Natural killer cell treated with Interleukin-12 subunit alpha and Interleukin-12 subunit beta and Interleukin-15 and Interleukin-18, amount 100 ng/mL, for 72 hours (primary cell): ENCODE data around the gene AGAP1. TPM values are rescaled to one million over a fixed set of nuclear protein-coding genes. Genes with fewer than 3 reads are reported as not detected.
"Not testable (repeated sequence)": the region's sequence is repeated elsewhere in the genome, so short reads cannot be mapped to it uniquely, and the experiment has no call there.

Experiments
- ATAC-seq, 2 donors: fragments of 150-1000 bp; cut with Tn5 transposase in 1 of 2; sonication (Bioruptor Pico), chemical (Tn5 transposase) in 1 of 2; 2 replicates each; pipeline ENCODE4 v1.10.0; 2021
- DNase-seq: peaks from one replicate; pipeline ENCODE4 v3.0.0; 2022; ENCODE audit warnings: low spot score
- H3K27ac Mint-ChIP-seq, 2 donors: 1 replicate in 1 of 2; 2 replicates in 1 of 2; pipeline ENCODE4 v1.8.0; 2022; ENCODE audit warnings: mixed read lengths in 2 of 2, mild to moderate bottlenecking in 1 of 2, moderate library complexity in 1 of 2
- H3K27me3 Mint-ChIP-seq, 2 donors: 1 replicate in 1 of 2; 2 replicates in 1 of 2; pipeline ENCODE4 v1.8.0; 2022; ENCODE audit warnings: mixed read lengths in 2 of 2
- H3K36me3 Mint-ChIP-seq: one replicate; pipeline ENCODE4 v1.8.0; 2022; ENCODE audit warnings: mixed read lengths
- H3K4me1 Mint-ChIP-seq, 2 donors: 1 replicate in 1 of 2; 2 replicates in 1 of 2; pipeline ENCODE4 v1.8.0; 2022; ENCODE audit warnings: low read depth in 2 of 2, mixed read lengths in 2 of 2, mild to moderate bottlenecking in 1 of 2
- H3K4me3 Mint-ChIP-seq: one replicate; pipeline ENCODE4 v1.8.0; 2022; ENCODE audit warnings: mixed read lengths
- H3K9me3 Mint-ChIP-seq: 2 replicates; pipeline ENCODE4 v1.8.0; 2022; ENCODE audit warnings: mixed read lengths
- total RNA-seq, 2 donors: library from RNA; stranded (reverse); gene quantifications; one replicate each; pipeline ENCODE4 v1.2.3, GENCODE V29; 2022

The AGAP1 gene
- total RNA-seq, 2 donors from 2014 or later, result 5.2 to 7.4 TPM

DNA sequence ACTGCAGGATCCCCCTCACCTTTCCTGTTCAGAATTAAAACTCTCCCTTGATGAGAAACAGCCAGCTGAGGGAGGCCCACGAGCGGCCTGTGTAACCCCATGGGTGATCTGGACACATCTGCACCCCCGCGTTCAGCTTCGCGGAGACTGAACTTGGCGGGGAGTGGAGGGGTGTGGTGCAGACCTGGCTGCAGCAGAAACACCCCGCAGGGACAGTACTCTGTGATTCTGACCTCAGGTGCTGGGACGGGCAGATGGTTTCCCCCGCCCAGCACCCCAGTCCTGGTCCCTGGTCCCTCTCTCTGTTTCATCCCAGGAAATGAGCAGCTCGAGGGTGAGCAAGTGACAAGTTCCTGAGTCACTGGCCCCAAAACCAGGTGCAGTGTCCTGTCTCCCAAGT is 633.2 kb downstream of the AGAP1 start:
- Mint-ChIP-seq H3K4me3 (no peak overlapping the region), H3K36me3 (no peaks in the 10 kb centered on the region), H3K4me1 (no peaks in the 10 kb centered on the region), H3K27me3 (no peaks in the 10 kb centered on the region), H3K9me3 (no peaks in the 10 kb centered on the region), H3K27ac (no peak overlapping the region)
- DNase-seq (no peak), ATAC-seq (peak in 1 of 2 donors; percentile 29)

DNA sequence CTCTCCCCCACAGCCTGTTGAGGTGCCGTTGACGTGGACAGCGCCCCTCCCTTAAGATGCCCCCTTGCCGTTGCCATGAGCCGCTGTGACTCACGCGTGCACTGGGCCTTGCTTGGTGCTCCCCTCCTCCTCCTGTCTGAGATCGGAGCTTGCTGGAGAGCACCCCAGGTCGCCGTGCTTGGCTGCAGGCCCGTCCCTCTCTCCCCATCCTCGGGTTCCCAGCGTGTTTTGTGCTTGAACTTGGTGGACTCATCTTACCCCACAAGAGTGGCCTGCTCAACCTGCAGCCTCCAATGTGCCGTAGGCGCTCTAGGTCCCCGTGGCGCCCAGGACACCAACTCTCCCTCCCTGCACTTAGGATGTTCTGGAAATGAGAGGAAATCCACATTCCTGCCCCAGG is 634.5 kb downstream of the AGAP1 start:
- no peaks in the 10 kb centered on the region for H3K36me3 Mint-ChIP-seq
- no peaks in the 10 kb centered on the region for H3K4me1 Mint-ChIP-seq
- ATAC-seq, result no peak
- no peak overlapping the region for H3K27ac Mint-ChIP-seq
- H3K4me3 Mint-ChIP-seq, result no peak overlapping the region
- no peak for DNase-seq
- no peaks in the 10 kb centered on the region for H3K9me3 Mint-ChIP-seq
- no peaks in the 10 kb centered on the region for H3K27me3 Mint-ChIP-seq

DNA sequence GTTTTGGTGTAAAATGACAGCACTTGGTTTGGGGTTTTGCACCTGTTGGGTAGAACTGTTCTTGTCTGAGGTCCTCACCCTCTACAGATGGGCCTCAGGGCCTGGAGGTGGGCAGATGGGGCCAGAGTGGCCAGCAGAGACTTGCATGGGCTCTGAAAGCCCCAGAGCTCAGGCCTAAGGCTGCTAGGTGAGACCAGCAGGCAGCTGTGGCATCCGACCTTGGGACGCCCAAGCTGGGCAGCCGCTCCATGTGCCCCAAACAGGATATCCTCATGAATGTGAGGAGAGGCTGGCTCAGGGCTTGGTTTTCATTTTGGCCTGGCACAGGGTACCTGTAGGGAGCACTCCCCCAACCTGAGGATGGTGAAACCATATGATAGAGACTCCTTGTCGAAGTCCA is 636.1 kb downstream of the AGAP1 start:
- Mint-ChIP-seq H3K9me3 (no peaks in the 10 kb centered on the region), H3K27me3 (no peaks in the 10 kb centered on the region), H3K27ac (no peak overlapping the region), H3K4me1 (no peaks in the 10 kb centered on the region), H3K4me3 (no peak overlapping the region), H3K36me3 (no peaks in the 10 kb centered on the region)
- ATAC-seq (no peak), DNase-seq (no peak)

DNA sequence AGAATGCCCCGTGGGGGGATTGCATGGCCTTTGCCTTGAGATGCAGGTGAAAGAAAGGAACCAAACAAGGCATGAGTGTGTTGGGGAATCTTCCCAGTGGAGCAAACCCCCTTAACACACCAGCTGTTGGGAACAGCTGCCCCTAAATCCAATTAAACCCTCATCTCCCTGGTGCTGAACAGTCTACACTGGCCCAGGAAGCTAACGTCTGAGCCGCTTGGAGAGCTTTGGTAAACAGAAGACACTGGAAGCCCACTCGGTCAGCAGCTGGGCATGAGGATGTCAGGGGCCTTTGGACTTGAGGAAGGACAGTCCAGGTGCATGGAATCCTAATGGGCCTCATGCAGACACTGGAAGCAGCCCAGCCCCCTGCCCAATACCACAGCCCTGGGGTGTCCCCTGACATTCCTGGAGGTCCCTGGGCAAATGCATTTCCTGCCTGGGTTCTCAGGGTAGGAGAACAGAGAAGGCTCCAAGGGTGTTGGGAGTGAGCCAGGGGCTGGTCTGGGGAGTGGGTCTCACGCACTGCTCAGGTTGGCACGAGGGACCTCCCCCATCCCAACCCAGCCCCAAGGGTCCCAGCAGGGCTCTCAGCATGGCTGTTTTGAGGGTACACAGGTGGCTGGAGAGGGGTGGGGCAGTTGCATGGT is 636.6 kb downstream of the AGAP1 start:
- Mint-ChIP-seq H3K9me3 (no peaks in the 10 kb centered on the region), H3K36me3 (no peaks in the 10 kb centered on the region), H3K27me3 (no peaks in the 10 kb centered on the region), H3K4me1 (no peaks in the 10 kb centered on the region), H3K27ac (no peak overlapping the region), H3K4me3 (no peak overlapping the region)
- ATAC-seq (peak in 1 of 2 donors; percentile 29), DNase-seq (no peak)

GRCh38 chr2:236131073-236131692 is 637.3 kb downstream of the AGAP1 start:
- Mint-ChIP-seq H3K36me3 (no peaks in the 10 kb centered on the region), H3K27ac (no peak overlapping the region), H3K4me3 (no peak overlapping the region), H3K27me3 (no peaks in the 10 kb centered on the region), H3K9me3 (no peaks in the 10 kb centered on the region), H3K4me1 (no peaks in the 10 kb centered on the region)
- ATAC-seq (no peak), DNase-seq (no peak)

DNA sequence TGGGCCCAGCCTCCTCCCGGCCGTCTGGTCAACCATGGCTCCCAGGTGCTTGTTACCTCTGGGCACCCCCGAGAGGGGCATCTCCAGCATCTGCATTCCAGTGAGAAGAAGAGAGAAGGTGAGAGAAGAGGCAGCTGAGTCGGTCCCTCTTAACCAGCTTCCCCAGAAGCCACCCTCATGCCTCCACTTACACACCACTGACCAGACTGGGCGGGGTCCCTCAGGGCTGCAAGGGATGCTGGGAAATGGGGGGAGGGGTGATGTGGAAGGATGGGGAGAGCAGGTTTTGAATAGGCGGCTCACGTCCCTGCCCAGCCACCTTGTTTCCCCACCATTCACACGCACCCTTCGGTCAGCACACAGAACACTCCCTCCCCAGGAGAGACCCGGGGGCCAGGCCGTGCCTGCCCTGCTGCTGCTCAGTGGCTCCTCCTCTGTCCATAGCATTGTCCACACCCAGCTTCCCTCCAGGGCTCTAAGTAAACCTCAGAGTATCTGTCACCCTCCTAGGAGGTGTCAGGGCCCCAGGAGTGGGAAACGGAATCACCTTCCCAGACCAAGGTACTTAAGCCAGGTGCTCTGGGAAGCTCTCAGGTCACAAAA is 639.7 kb downstream of the AGAP1 start:
- Mint-ChIP-seq H3K9me3 (no peaks in the 10 kb centered on the region), H3K27ac (no peak overlapping the region), H3K36me3 (no peaks in the 10 kb centered on the region), H3K4me1 (no peaks in the 10 kb centered on the region), H3K4me3 (no peak overlapping the region), H3K27me3 (no peaks in the 10 kb centered on the region)
- DNase-seq, result no peak
- ATAC-seq, result peak in 1 of 2 donors; percentile 13

GRCh38 chr2:236136538-236136937 is 642.7 kb downstream of the AGAP1 start:
- H3K9me3 Mint-ChIP-seq, result no peaks in the 10 kb centered on the region
- DNase-seq (no peak), ATAC-seq (no peak)
- no peaks in the 10 kb centered on the region for H3K36me3 Mint-ChIP-seq
- no peak overlapping the region for H3K4me3 Mint-ChIP-seq
- peaks cover 2 to 10% of the 10 kb centered on the region in 2 donors for H3K27me3 Mint-ChIP-seq
- no peak overlapping the region for H3K27ac Mint-ChIP-seq
- no peaks in the 10 kb centered on the region for H3K4me1 Mint-ChIP-seq

GRCh38 chr2:236137066-236137465 is 643.2 kb downstream of the AGAP1 start:
- no peaks in the 10 kb centered on the region for H3K4me1 Mint-ChIP-seq
- H3K4me3 Mint-ChIP-seq, result no peak overlapping the region
- DNase-seq, result no peak
- no peak for ATAC-seq
- H3K27ac Mint-ChIP-seq, result no peak overlapping the region
- no peaks in the 10 kb centered on the region for H3K9me3 Mint-ChIP-seq
- no peaks in the 10 kb centered on the region for H3K36me3 Mint-ChIP-seq
- H3K27me3 Mint-ChIP-seq, result peaks cover 3 to 11% of the 10 kb centered on the region in 2 donors

DNA sequence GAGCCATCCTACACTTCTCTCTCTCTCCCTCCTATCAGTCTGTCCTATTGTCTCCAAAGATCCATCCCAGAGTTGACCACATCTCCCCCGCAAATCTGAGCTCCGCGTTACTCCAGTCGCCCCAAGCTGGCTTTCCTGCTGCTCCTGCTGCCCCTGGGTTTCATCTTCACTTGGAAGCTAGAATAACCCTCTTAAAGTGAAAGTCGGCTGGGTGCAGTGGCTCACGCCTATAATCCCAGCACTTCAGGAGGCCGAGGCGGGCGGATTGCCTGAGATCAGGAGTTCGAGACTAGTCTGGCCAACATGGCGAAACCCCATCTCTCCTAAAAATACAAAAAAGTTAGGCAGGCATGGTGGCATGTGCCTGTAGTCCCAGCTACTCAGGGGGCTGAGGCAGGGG is 647.8 kb downstream of the AGAP1 start:
- not testable (repeated sequence) for H3K4me3 Mint-ChIP-seq, H3K9me3 Mint-ChIP-seq, H3K4me1 Mint-ChIP-seq, DNase-seq, H3K36me3 Mint-ChIP-seq, ATAC-seq, H3K27ac Mint-ChIP-seq
- peaks cover 19 to 37% of the 10 kb centered on the region in 2 donors for H3K27me3 Mint-ChIP-seq

DNA sequence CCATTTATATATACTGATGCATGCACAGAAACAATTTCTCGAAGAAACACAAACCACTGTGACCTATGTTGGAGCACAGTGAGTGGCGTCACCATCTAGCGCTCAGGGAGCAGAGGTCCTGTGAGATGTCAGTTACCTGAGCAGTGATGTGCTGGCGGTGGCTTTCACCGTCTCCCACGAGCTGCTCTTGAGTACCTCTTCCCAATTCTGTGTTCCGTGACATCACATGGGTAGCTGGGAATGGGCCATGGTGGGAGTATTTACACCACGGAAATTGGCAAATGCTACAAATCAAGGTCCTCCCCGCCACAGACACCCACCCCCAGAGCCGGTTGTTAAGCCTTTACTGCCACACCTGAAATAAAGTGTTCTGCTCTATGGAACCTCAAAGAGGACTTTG is 650.0 kb downstream of the AGAP1 start:
- Mint-ChIP-seq H3K4me3 (no peak overlapping the region), H3K27ac (no peak overlapping the region), H3K27me3 (peaks cover 19 to 37% of the 10 kb centered on the region in 2 donors), H3K4me1 (no peaks in the 10 kb centered on the region), H3K9me3 (no peaks in the 10 kb centered on the region), H3K36me3 (no peaks in the 10 kb centered on the region)
- DNase-seq, result no peak
- ATAC-seq, result no peak

GRCh38 chr2:236146436-236146835 is 652.6 kb downstream of the AGAP1 start:
- DNase-seq, result no peak
- peaks cover 20 to 28% of the 10 kb centered on the region in 2 donors for H3K27me3 Mint-ChIP-seq
- H3K27ac Mint-ChIP-seq, result no peak overlapping the region
- no peaks in the 10 kb centered on the region for H3K36me3 Mint-ChIP-seq
- no peaks in the 10 kb centered on the region for H3K4me1 Mint-ChIP-seq
- no peak for ATAC-seq
- H3K4me3 Mint-ChIP-seq, result no peak overlapping the region
- H3K9me3 Mint-ChIP-seq, result no peaks in the 10 kb centered on the region

DNA sequence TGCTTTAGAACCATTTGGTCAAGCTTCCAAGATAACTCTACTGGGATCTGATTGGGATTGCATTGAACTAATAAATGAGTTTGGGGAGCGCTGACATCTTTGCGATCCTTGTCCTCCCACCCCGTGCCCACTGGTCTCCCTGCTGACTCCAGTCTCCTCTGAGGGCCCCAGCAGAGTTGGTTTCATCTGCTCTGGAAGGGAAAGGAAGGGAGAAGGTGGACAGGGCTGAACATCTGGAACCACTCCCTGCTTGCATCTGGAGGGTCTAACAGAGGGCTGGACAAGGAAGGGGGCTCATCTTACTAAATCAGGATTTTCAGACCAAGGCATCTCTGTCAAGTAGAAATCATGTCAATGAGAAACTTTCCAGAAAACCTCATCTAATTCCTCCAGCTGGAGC is 661.6 kb downstream of the AGAP1 start:
- Mint-ChIP-seq H3K4me1 (no peaks in the 10 kb centered on the region), H3K27ac (no peak overlapping the region), H3K4me3 (no peak overlapping the region), H3K9me3 (no peaks in the 10 kb centered on the region), H3K36me3 (peaks cover 6% of the 10 kb centered on the region), H3K27me3 (peaks cover 33 to 37% of the 10 kb centered on the region in 2 donors)
- DNase-seq (no peak), ATAC-seq (no peak)

DNA sequence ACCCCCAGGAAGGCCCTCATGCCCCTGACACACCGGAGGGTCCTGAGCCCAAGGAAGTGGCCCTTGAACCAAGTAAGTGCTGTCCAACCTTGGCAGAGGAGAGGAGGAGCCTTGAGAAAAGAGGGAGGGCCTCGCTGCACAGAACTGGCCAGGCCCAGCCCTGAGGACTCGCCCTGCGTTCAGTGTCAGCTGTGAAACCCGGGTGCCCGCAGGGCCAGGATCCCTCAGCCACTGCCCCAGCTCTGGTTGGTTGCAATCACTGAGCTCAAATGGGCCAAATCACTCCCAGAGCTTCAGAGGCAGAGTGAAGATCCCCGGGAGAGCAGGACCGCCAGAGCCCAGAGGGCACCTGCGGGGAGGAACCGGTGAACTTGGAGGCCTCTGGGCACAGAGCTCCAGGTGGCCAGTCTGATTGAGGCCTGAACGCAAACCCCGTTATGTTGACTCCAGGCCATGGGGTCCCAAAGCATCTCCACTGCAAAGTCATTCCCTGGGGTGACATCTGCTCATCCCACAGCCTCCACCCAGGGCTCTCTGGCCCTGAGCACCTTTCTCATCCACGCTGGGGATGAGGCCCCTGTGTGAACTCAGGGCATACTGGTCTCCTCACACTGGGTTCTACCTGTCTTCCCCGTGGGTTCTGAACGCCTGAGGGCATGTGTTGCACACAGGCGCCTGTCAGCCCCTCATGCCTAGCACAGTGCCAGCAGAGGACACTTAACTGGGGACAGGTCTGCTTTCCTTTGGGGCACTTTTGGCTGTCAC is 662.4 kb downstream of the AGAP1 start:
- Mint-ChIP-seq H3K4me1 (no peaks in the 10 kb centered on the region), H3K4me3 (no peak overlapping the region), H3K27ac (no peak overlapping the region), H3K27me3 (peaks cover 36 to 37% of the 10 kb centered on the region in 2 donors), H3K36me3 (peaks cover 6% of the 10 kb centered on the region), H3K9me3 (no peaks in the 10 kb centered on the region)
- DNase-seq (no peak), ATAC-seq (peak in 1 of 2 donors; percentile 44)

- Mint-ChIP-seq H3K4me1 (no peaks in the 10 kb centered on the region), H3K27me3 (peaks cover 37 to 39% of the 10 kb centered on the region in 2 donors), H3K4me3 (no peak overlapping the region), H3K27ac (no peak overlapping the region), H3K36me3 (peaks cover 6% of the 10 kb centered on the region), H3K9me3 (no peaks in the 10 kb centered on the region)
- no peak for DNase-seq
- ATAC-seq, result no peak
Measured at GRCh38 chr2:236156860-236157194, 663.0 kb downstream of the AGAP1 start.
